H9 (cell line): Measurements from ENCODE around the gene MIER2. TPM values are rescaled to one million over a fixed set of nuclear protein-coding genes. Genes with fewer than 3 reads are reported as not detected.
A peak's percentile ranks its signal among the peaks of the same experiment; 100 is the strongest.

Source experiments
- DNase-seq: peaks from one replicate; pipeline ENCODE4 v3.0.0-alpha.2; 2017
- H2AFZ ChIP-seq: one replicate; pipeline ENCODE4 v1.6.1; 2013; ENCODE audit warnings: mild to moderate bottlenecking, low read length, control low read depth, moderate library complexity
- H2AK5ac ChIP-seq: 2 replicates; pipeline ENCODE4 v1.6.1; 2013; ENCODE audit warnings: low read length, control low read depth, mixed read lengths; ENCODE audit not compliant: insufficient read length
- H2BK120ac ChIP-seq: one replicate; pipeline ENCODE4 v1.6.1; 2013; ENCODE audit warnings: low read depth, mild to moderate bottlenecking, low read length, control low read depth, inconsistent platforms; ENCODE audit not compliant: poor library complexity, severe bottlenecking
- H2BK12ac ChIP-seq: 2 replicates; pipeline ENCODE4 v1.6.1; 2013; ENCODE audit warnings: low read length, control low read depth, mixed read lengths, low read depth; ENCODE audit not compliant: insufficient read length
- H2BK15ac ChIP-seq: 2 replicates; pipeline ENCODE4 v1.6.1; 2013; ENCODE audit warnings: low read depth, low read length, control low read depth
- H2BK20ac ChIP-seq: one replicate; pipeline ENCODE4 v1.6.1; 2013; ENCODE audit warnings: low read depth, mild to moderate bottlenecking, low read length, control low read depth, inconsistent platforms; ENCODE audit not compliant: poor library complexity, severe bottlenecking
- H2BK5ac ChIP-seq: 2 replicates; pipeline ENCODE4 v1.6.1; 2013; ENCODE audit warnings: low read length, control low read depth, mixed read lengths; ENCODE audit not compliant: insufficient read length
- H3K14ac ChIP-seq: 2 replicates; pipeline ENCODE4 v1.6.1; 2013; ENCODE audit warnings: low read length, control low read depth; ENCODE audit not compliant: insufficient read depth
- H3K18ac ChIP-seq: 2 replicates; pipeline ENCODE4 v1.6.1; 2013; ENCODE audit warnings: low read depth, mild to moderate bottlenecking, mixed read lengths, low read length, control low read depth; ENCODE audit not compliant: insufficient read length
- H3K23ac ChIP-seq: 2 replicates; pipeline ENCODE4 v1.6.1; 2013; ENCODE audit warnings: low read length, control low read depth, mixed read lengths, low read depth; ENCODE audit not compliant: insufficient read length
- H3K23me2 ChIP-seq: 2 replicates; pipeline ENCODE4 v1.6.1; 2013; ENCODE audit warnings: low read depth, mild to moderate bottlenecking, mixed read lengths, low read length, control low read depth; ENCODE audit not compliant: insufficient read length, poor library complexity, severe bottlenecking
- H3K27ac ChIP-seq: 2 replicates; pipeline ENCODE4 v1.5.1; 2013; ENCODE audit warnings: low read length, control low read depth, mixed read lengths, low read depth; ENCODE audit not compliant: insufficient read length
- H3K27me3 ChIP-seq: 2 replicates; pipeline ENCODE4 v1.6.1; 2013; ENCODE audit warnings: low read length, control low read depth, inconsistent platforms; ENCODE audit not compliant: insufficient read depth
- H3K4ac ChIP-seq: 2 replicates; pipeline ENCODE4 v1.6.1; 2013; ENCODE audit warnings: low read depth, mild to moderate bottlenecking, control low read depth, inconsistent platforms, low read length, moderate library complexity
- H3K4me1 ChIP-seq: 2 replicates; pipeline ENCODE4 v1.6.1; 2013; ENCODE audit warnings: low read length, control low read depth, inconsistent platforms; ENCODE audit not compliant: insufficient read depth
- H3K4me2 ChIP-seq: 2 replicates; pipeline ENCODE4 v1.6.1; 2013; ENCODE audit warnings: low read length, control low read depth, mixed read lengths; ENCODE audit not compliant: insufficient read length, insufficient read depth
- H3K56ac ChIP-seq: 2 replicates; pipeline ENCODE4 v1.6.1; 2013; ENCODE audit warnings: low read depth, mild to moderate bottlenecking, mixed read lengths, low read length, control low read depth; ENCODE audit not compliant: insufficient read length
- H3K79me1 ChIP-seq: 2 replicates; pipeline ENCODE4 v1.6.1; 2013; ENCODE audit warnings: low read depth, mild to moderate bottlenecking, moderate library complexity, low read length, control low read depth, inconsistent platforms; ENCODE audit not compliant: insufficient read depth, poor library complexity, severe bottlenecking
- H3K79me2 ChIP-seq: 2 replicates; pipeline ENCODE4 v1.6.1; 2013; ENCODE audit warnings: low read length, control low read depth, inconsistent platforms; ENCODE audit not compliant: insufficient read depth
- H3K9ac ChIP-seq: 2 replicates; pipeline ENCODE4 v1.6.1; 2013; ENCODE audit warnings: low read length, control low read depth, mixed read lengths; ENCODE audit not compliant: insufficient read length; ENCODE audit errors: extremely low read depth
- H3K9me3 ChIP-seq: one replicate; pipeline ENCODE4 v1.6.1; 2013; ENCODE audit warnings: low read depth, low read length, inconsistent platforms; ENCODE audit not compliant: control insufficient read depth
- H3T11ph ChIP-seq: one replicate; pipeline ENCODE4 v1.6.1; 2013; ENCODE audit warnings: mild to moderate bottlenecking, low read length, control low read depth, inconsistent platforms
- H4K20me1 ChIP-seq: one replicate; pipeline ENCODE4 v1.6.1; 2013; ENCODE audit not compliant: control insufficient read depth, insufficient read length, insufficient read depth
- H4K5ac ChIP-seq: 2 replicates; pipeline ENCODE4 v1.6.1; 2013; ENCODE audit warnings: low read depth, mild to moderate bottlenecking, mixed read lengths, low read length, control low read depth; ENCODE audit not compliant: insufficient read length
- H4K8ac ChIP-seq: replicated peaks from 2 replicates; pipeline ENCODE4 v1.6.1; 2013; ENCODE audit warnings: low read length, control low read depth, mixed read lengths, low read depth; ENCODE audit not compliant: insufficient read length
- H4K91ac ChIP-seq: 2 replicates; pipeline ENCODE4 v1.6.1; 2013; ENCODE audit warnings: low read depth, mild to moderate bottlenecking, moderate library complexity, mixed read lengths, low read length, control low read depth; ENCODE audit not compliant: insufficient read length
- H3K27ac Mint-ChIP-seq, 3 experiments: 2 replicates in 2 of 3; 3 replicates in 1 of 3; pipeline ENCODE4 v1.8.0; 2020 to 2021; ENCODE audit warnings: mixed read lengths in 3 of 3, mild to moderate bottlenecking in 1 of 3, moderate library complexity in 1 of 3
- H3K27me3 Mint-ChIP-seq: 2 replicates; pipeline ENCODE4 v1.8.0; 2021; ENCODE audit warnings: low read depth, mild to moderate bottlenecking, moderate library complexity, mixed read lengths
- H3K36me3 Mint-ChIP-seq, 3 experiments: 2 replicates in 2 of 3; 3 replicates in 1 of 3; pipeline ENCODE4 v1.8.0; 2020 to 2021; ENCODE audit warnings: low read depth in 3 of 3, mixed read lengths in 3 of 3; ENCODE audit not compliant: insufficient read depth in 1 of 3
- H3K4me1 Mint-ChIP-seq, 2 experiments: 2 replicates each; pipeline ENCODE4 v1.8.0; 2020; ENCODE audit warnings: mixed read lengths in 2 of 2
- H3K4me3 Mint-ChIP-seq, 2 experiments: 2 replicates in 1 of 2; 3 replicates in 1 of 2; pipeline ENCODE4 v1.8.0; 2020 to 2021; ENCODE audit warnings: mild to moderate bottlenecking in 2 of 2, mixed read lengths in 2 of 2, moderate library complexity in 1 of 2
- H3K9me3 Mint-ChIP-seq, 2 experiments: 2 replicates in 1 of 2; 3 replicates in 1 of 2; pipeline ENCODE4 v1.8.0; 2020; ENCODE audit warnings: mild to moderate bottlenecking in 2 of 2, mixed read lengths in 2 of 2, moderate library complexity in 1 of 2
- WGBS: extraction: QIAGEN DNeasy Blood & Tissue Kit; methylation state at CpG from one replicate; pipeline ENCODE4 v1.1.7; 2013; ENCODE audit warnings: missing lambda C conversion rate, low lambda C conversion rate, mixed read lengths; ENCODE audit not compliant: insufficient read length; ENCODE audit errors: extremely low coverage; 5-methylcytosine and 5-hydroxymethylcytosine counted together
- total RNA-seq: library from RNA; stranded (reverse); gene quantifications from 2 replicates; pipeline ENCODE4 v1.2.1, GENCODE V29; 2021
- TF ChIP-seq, protein P1 (sequence below): fragments of 200-600 bp; sonication (generic); conservative IDR thresholded peaks from 3 replicates; pipeline ENCODE4 v1.8.0; 2021; ENCODE audit warnings: antibody characterized with exemption, mild to moderate bottlenecking

Gene MIER2
- total RNA-seq, 1 experiment from 2014 or later: 60.5 TPM

DNA sequence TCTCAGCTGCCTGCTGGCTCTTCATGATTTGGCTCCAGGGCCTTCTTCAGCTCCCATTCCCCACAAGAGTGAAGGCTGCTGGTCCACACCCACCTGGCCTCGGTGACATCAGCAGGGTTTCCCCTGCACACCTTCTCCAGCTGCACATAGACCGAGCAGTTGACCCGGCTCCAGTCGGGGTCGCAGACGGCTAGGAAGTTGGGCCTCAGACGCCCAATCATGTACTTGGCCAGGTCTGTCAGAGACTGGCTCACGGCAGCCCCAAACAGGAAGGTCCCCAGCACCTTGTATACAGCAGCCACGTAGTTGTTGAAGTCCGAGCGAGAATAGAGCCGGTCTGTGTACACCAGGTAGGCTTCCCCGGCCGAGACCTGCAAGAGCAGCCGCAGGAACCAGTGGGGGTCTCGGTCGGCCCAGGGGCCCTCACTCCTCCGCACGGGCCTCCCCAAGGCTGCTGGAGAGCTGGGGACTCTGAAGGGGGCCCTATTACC is 57.2 kb downstream of the MIER2 start:
- Histone ChIP-seq H3K56ac (no peak overlapping the region), H3K18ac (no peak overlapping the region), H2BK12ac (no peak overlapping the region), H3K27me3 (no peaks in the 10 kb centered on the region), H2BK120ac (no peak overlapping the region), H3K9me3 (no peaks in the 10 kb centered on the region), H2BK15ac (no peak overlapping the region), H4K91ac (no peak overlapping the region), H4K20me1 (no peaks in the 10 kb centered on the region), H3K9ac (no peak overlapping the region), H3K79me2 (no peaks in the 10 kb centered on the region; the same call in 1 of the 2 replicates), H3K4ac (no peak overlapping the region), H3K4me2 (no peak overlapping the region), H3K4me1 (peaks cover 4% of the 10 kb centered on the region; the same call in 1 of the 2 replicates), H2BK5ac (no peak overlapping the region), H3K79me1 (no peaks in the 10 kb centered on the region), H2AFZ (no peak overlapping the region), H3K27ac (no peak overlapping the region), H4K8ac (no peak overlapping the region), H2AK5ac (no peak overlapping the region), H2BK20ac (no peak overlapping the region), H4K5ac (no peak overlapping the region), H3T11ph (no peak overlapping the region), H3K23me2 (no peaks in the 10 kb centered on the region), H3K23ac (no peak overlapping the region), H3K14ac (no peak overlapping the region)
- H3K27me3 Mint-ChIP-seq: peaks cover 4% of the 10 kb centered on the region
- no CpG with 5 or more reads among the region's 19 CpGs for WGBS
- peaks cover 27 to 29% of the 10 kb centered on the region in 2 experiments for H3K4me1 Mint-ChIP-seq
- DNase-seq: no peak
- no peak overlapping the region for H3K4me3 Mint-ChIP-seq
- peaks cover 20 to 56% (median 38%) of the 10 kb centered on the region in 3 experiments for H3K36me3 Mint-ChIP-seq
- peaks cover 2% of the 10 kb centered on the region in 2 experiments; a peak in 3 of 5 replicates for H3K9me3 Mint-ChIP-seq
- H3K27ac Mint-ChIP-seq: peak overlapping the region; percentile 23 to 51 (median 40); a peak in 4 of 7 replicates
- TF ChIP-seq, protein P1, sequence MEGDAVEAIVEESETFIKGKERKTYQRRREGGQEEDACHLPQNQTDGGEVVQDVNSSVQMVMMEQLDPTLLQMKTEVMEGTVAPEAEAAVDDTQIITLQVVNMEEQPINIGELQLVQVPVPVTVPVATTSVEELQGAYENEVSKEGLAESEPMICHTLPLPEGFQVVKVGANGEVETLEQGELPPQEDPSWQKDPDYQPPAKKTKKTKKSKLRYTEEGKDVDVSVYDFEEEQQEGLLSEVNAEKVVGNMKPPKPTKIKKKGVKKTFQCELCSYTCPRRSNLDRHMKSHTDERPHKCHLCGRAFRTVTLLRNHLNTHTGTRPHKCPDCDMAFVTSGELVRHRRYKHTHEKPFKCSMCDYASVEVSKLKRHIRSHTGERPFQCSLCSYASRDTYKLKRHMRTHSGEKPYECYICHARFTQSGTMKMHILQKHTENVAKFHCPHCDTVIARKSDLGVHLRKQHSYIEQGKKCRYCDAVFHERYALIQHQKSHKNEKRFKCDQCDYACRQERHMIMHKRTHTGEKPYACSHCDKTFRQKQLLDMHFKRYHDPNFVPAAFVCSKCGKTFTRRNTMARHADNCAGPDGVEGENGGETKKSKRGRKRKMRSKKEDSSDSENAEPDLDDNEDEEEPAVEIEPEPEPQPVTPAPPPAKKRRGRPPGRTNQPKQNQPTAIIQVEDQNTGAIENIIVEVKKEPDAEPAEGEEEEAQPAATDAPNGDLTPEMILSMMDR: no peak
